Astrocyte (in vitro differentiated cells and primary cell): ENCODE measurements around the gene PDE11A. TPM values are rescaled to one million over a fixed set of nuclear protein-coding genes. Genes with fewer than 3 reads are reported as not detected.

Experiments
- DNase-seq: peaks from one replicate; pipeline ENCODE4 v3.0.0-alpha.2; 2010; ENCODE audit warnings: low read depth
- FAIRE-seq: peaks from 2 replicates; lab custom pipeline; 2011; peaks lifted over from hg19 to GRCh38; lab: Jason Lieb, UNC
- H2AFZ ChIP-seq: 2 replicates; pipeline ENCODE4 v1.6.0; 2012; ENCODE audit warnings: low read depth, low read length, inconsistent platforms
- H3K27ac ChIP-seq: 2 replicates; pipeline ENCODE4 v1.5.1; 2011; ENCODE audit warnings: low read depth, low read length, inconsistent platforms
- H3K27me3 ChIP-seq: 2 replicates; pipeline ENCODE4 v1.6.0; 2011; ENCODE audit warnings: low read length, inconsistent platforms; ENCODE audit not compliant: insufficient read depth
- H3K36me3 ChIP-seq: 2 replicates; pipeline ENCODE4 v1.5.1; 2011; ENCODE audit warnings: low read length, inconsistent platforms; ENCODE audit not compliant: insufficient read depth
- H3K4me1 ChIP-seq: 2 replicates; pipeline ENCODE4 v1.5.1; 2011; ENCODE audit warnings: low read length, inconsistent platforms; ENCODE audit not compliant: insufficient read depth
- H3K4me2 ChIP-seq: 2 replicates; pipeline ENCODE4 v1.6.0; 2012; ENCODE audit warnings: low read length, inconsistent platforms
- H3K4me3 ChIP-seq: 2 replicates; pipeline ENCODE4 v1.5.1; 2011; ENCODE audit warnings: low read depth, mild to moderate bottlenecking, low read length, inconsistent platforms; ENCODE audit not compliant: insufficient read depth
- H3K79me2 ChIP-seq: 2 replicates; pipeline ENCODE4 v1.6.0; 2012; ENCODE audit warnings: mild to moderate bottlenecking, low read length, inconsistent platforms; ENCODE audit not compliant: insufficient read depth
- H3K9ac ChIP-seq: 2 replicates; pipeline ENCODE4 v1.6.0; 2012; ENCODE audit warnings: mild to moderate bottlenecking, low read length, inconsistent platforms
- H3K9me3 ChIP-seq: 2 replicates; pipeline ENCODE4 v1.5.1; 2012; ENCODE audit warnings: low read depth, mild to moderate bottlenecking, low read length, inconsistent platforms; ENCODE audit not compliant: insufficient read depth
- H4K20me1 ChIP-seq: 2 replicates; pipeline ENCODE4 v1.6.0; 2012; ENCODE audit warnings: low read length, inconsistent platforms; ENCODE audit not compliant: insufficient read depth
- H3K27ac Mint-ChIP-seq: one replicate; pipeline ENCODE4 v1.8.0; 2021; ENCODE audit warnings: mild to moderate bottlenecking, mixed read lengths; ENCODE audit not compliant: unreplicated experiment
- H3K27me3 Mint-ChIP-seq: one replicate; pipeline ENCODE4 v1.8.0; 2021; ENCODE audit warnings: low read depth, mixed read lengths; ENCODE audit not compliant: unreplicated experiment
- H3K36me3 Mint-ChIP-seq: one replicate; pipeline ENCODE4 v1.8.0; 2021; ENCODE audit warnings: low read depth, mixed read lengths; ENCODE audit not compliant: unreplicated experiment
- H3K4me1 Mint-ChIP-seq: one replicate; pipeline ENCODE4 v1.8.0; 2021; ENCODE audit warnings: low read depth, mixed read lengths; ENCODE audit not compliant: unreplicated experiment
- H3K4me3 Mint-ChIP-seq: one replicate; pipeline ENCODE4 v1.8.0; 2021; ENCODE audit warnings: mild to moderate bottlenecking, moderate library complexity, mixed read lengths; ENCODE audit not compliant: unreplicated experiment
- H3K9me3 Mint-ChIP-seq: one replicate; pipeline ENCODE4 v1.8.0; 2021; ENCODE audit warnings: mild to moderate bottlenecking, mixed read lengths; ENCODE audit not compliant: unreplicated experiment
- CTCF ChIP-seq: IDR thresholded peaks from 2 replicates; pipeline ENCODE4 v1.5.1; 2011; ENCODE audit warnings: low read depth, mild to moderate bottlenecking, inconsistent platforms, low read length, moderate library complexity; ENCODE audit not compliant: insufficient read depth
- EZH2 ChIP-seq: IDR thresholded peaks from 2 replicates; pipeline ENCODE4 v1.6.1; 2012; ENCODE audit warnings: mild to moderate bottlenecking, low read length, inconsistent platforms; ENCODE audit not compliant: insufficient read depth
- total RNA-seq: library from RNA; stranded (reverse); gene quantifications from 2 replicates; pipeline ENCODE4 v1.2.1, GENCODE V29; 2021

PDE11A gene
- total RNA-seq, 1 donor from 2014 or later = 0.45 TPM

GRCh38 chr2:178005756-178006155, 66.8 kb downstream of the PDE11A start:
- no peak overlapping the region for H3K4me2 ChIP-seq
- H2AFZ ChIP-seq = no peak overlapping the region
- no peaks in the 10 kb centered on the region for H3K27me3 Mint-ChIP-seq
- H3K79me2 ChIP-seq = no peaks in the 10 kb centered on the region
- no peaks in the 10 kb centered on the region for H3K9me3 Mint-ChIP-seq
- no peaks in the 10 kb centered on the region for H4K20me1 ChIP-seq
- peaks cover 3% of the 10 kb centered on the region for H3K4me1 ChIP-seq
- no peak overlapping the region for H3K9ac ChIP-seq
- H3K27ac ChIP-seq = no peak overlapping the region
- H3K27ac Mint-ChIP-seq = no peak overlapping the region
- DNase-seq (peak; percentile 5), FAIRE-seq (no peak)
- no peak overlapping the region for H3K4me3 ChIP-seq
- H3K36me3 Mint-ChIP-seq = no peaks in the 10 kb centered on the region
- no peak overlapping the region for H3K4me3 Mint-ChIP-seq
- no peaks in the 10 kb centered on the region for H3K36me3 ChIP-seq
- H3K27me3 ChIP-seq = no peaks in the 10 kb centered on the region
- TF ChIP-seq CTCF (no peak), EZH2 (no peak)
- no peaks in the 10 kb centered on the region for H3K9me3 ChIP-seq
- peaks cover 15% of the 10 kb centered on the region for H3K4me1 Mint-ChIP-seq

GRCh38 chr2:178002038-178002437, 70.5 kb downstream of the PDE11A start:
- H3K4me3 Mint-ChIP-seq = no peak overlapping the region
- H3K27me3 ChIP-seq = no peaks in the 10 kb centered on the region
- no peaks in the 10 kb centered on the region for H3K79me2 ChIP-seq
- no peak overlapping the region for H3K4me3 ChIP-seq
- H3K9ac ChIP-seq = no peak overlapping the region
- peaks cover 32% of the 10 kb centered on the region for H3K4me1 Mint-ChIP-seq
- peaks cover 15% of the 10 kb centered on the region for H3K4me1 ChIP-seq
- H3K27ac Mint-ChIP-seq = no peak overlapping the region
- H3K9me3 ChIP-seq = no peaks in the 10 kb centered on the region
- FAIRE-seq (no peak), DNase-seq (no peak)
- H3K36me3 ChIP-seq = no peaks in the 10 kb centered on the region
- H4K20me1 ChIP-seq = no peaks in the 10 kb centered on the region
- no peak overlapping the region for H3K27ac ChIP-seq
- no peaks in the 10 kb centered on the region for H3K36me3 Mint-ChIP-seq
- H3K4me2 ChIP-seq = no peak overlapping the region
- H3K27me3 Mint-ChIP-seq = no peaks in the 10 kb centered on the region
- H3K9me3 Mint-ChIP-seq = no peaks in the 10 kb centered on the region
- H2AFZ ChIP-seq = no peak overlapping the region
- TF ChIP-seq CTCF (no peak), EZH2 (no peak)

GRCh38 chr2:177998996-177999395, 73.6 kb downstream of the PDE11A start:
- Histone ChIP-seq H3K4me2 (no peak overlapping the region), H4K20me1 (no peaks in the 10 kb centered on the region), H3K9me3 (no peaks in the 10 kb centered on the region), H3K9ac (no peak overlapping the region), H3K27ac (no peak overlapping the region), H3K27me3 (no peaks in the 10 kb centered on the region), H3K4me1 (peaks cover 15% of the 10 kb centered on the region), H3K36me3 (no peaks in the 10 kb centered on the region), H3K79me2 (no peaks in the 10 kb centered on the region), H2AFZ (no peak overlapping the region), H3K4me3 (no peak overlapping the region)
- H3K4me1 Mint-ChIP-seq = peaks cover 23% of the 10 kb centered on the region
- peak; percentile 52 for FAIRE-seq
- no peak overlapping the region for H3K4me3 Mint-ChIP-seq
- no peaks in the 10 kb centered on the region for H3K36me3 Mint-ChIP-seq
- TF ChIP-seq EZH2 = no peak
- TF ChIP-seq CTCF = no peak
- peak overlapping the region; percentile 94 for H3K27ac Mint-ChIP-seq
- DNase-seq = peak; percentile 5
- no peaks in the 10 kb centered on the region for H3K9me3 Mint-ChIP-seq
- no peaks in the 10 kb centered on the region for H3K27me3 Mint-ChIP-seq
